ENCODE results near the gene NVL.

The NVL gene

GRCh38 chr1:224282140-224282539 lies 47.8 kb downstream of the NVL start:
- no peak for DNase-seq (ENCODE audit: low read depth)

GRCh38 chr1:224276771-224277487 lies 53.0 kb downstream of the NVL start:
- no peak for DNase-seq (ENCODE audit: low read depth)

GRCh38 chr1:224274970-224275626 lies 54.9 kb downstream of the NVL start:
- no peak for DNase-seq (ENCODE audit: low read depth)

- DNase-seq (ENCODE audit: low read depth), result no peak
These were observed 56.3 kb downstream of the NVL start for GRCh38 chr1:224273641-224274040.

GRCh38 chr1:224271106-224271505 lies 58.9 kb downstream of the NVL start:
- no peak for DNase-seq (ENCODE audit: low read depth)

- DNase-seq (ENCODE audit: low read depth), result no peak
These were observed 62.0 kb downstream of the NVL start for GRCh38 chr1:224267925-224268324.

GRCh38 chr1:224266915-224267856 lies 62.8 kb downstream of the NVL start:
- DNase-seq (ENCODE audit: low read depth), result no peak

- no peak for DNase-seq (ENCODE audit: low read depth)
These were observed 63.7 kb downstream of the NVL start for GRCh38 chr1:224266105-224266914.

- no peak for DNase-seq (ENCODE audit: low read depth)
These were observed 65.7 kb downstream of the NVL start for GRCh38 chr1:224264321-224264720.

GRCh38 chr1:224262373-224263054 lies 67.5 kb downstream of the NVL start:
- DNase-seq (ENCODE audit: low read depth), result peak; percentile 30

GRCh38 chr1:224259986-224260385 lies 70.0 kb downstream of the NVL start:
- DNase-seq (ENCODE audit: low read depth), result no peak

GRCh38 chr1:224258351-224258750 lies 71.6 kb downstream of the NVL start:
- DNase-seq (ENCODE audit: low read depth), result no peak

- no peak for DNase-seq (ENCODE audit: low read depth)
These were observed 73.3 kb downstream of the NVL start for GRCh38 chr1:224256640-224257039.

- no peak for DNase-seq (ENCODE audit: low read depth)
These were observed 76.3 kb downstream of the NVL start for GRCh38 chr1:224253721-224254120.

GRCh38 chr1:224252479-224252878 lies 77.5 kb downstream of the NVL start:
- no peak for DNase-seq (ENCODE audit: low read depth)

GRCh38 chr1:224251741-224252146 lies 78.2 kb downstream of the NVL start:
- no peak for DNase-seq (ENCODE audit: low read depth)

- peak; percentile 60 for DNase-seq (ENCODE audit: low read depth)
These were observed 84.8 kb downstream of the NVL start for GRCh38 chr1:224245188-224245587.

GRCh38 chr1:224238756-224239155 lies 91.2 kb downstream of the NVL start:
- DNase-seq (ENCODE audit: low read depth), result no peak

- DNase-seq (ENCODE audit: low read depth), result no peak
These were observed 91.8 kb downstream of the NVL start for GRCh38 chr1:224238212-224238611.

GRCh38 chr1:224237119-224237881 lies 92.7 kb downstream of the NVL start:
- no peak for DNase-seq (ENCODE audit: low read depth)
